HEK293 (cell line): ENCODE measurements around the gene DGKB.

ENCODE experiments used
- YY1 ChIP-seq: fragments of 450-650 bp; formaldehyde crosslinking; IDR thresholded peaks from 2 replicates; pipeline ENCODE4 v1.5.1; 2018; ENCODE audit warnings: missing biosample characterization, missing genetic modification characterization
- ZBTB21 ChIP-seq: fragments of 450-650 bp; formaldehyde crosslinking; IDR thresholded peaks from 2 replicates; pipeline ENCODE4 v1.5.1; 2017; ENCODE audit warnings: missing biosample characterization, missing genetic modification characterization
- ZFP37 ChIP-seq: fragments of 450-650 bp; formaldehyde crosslinking; IDR thresholded peaks from 2 replicates; pipeline ENCODE4 v1.5.1; 2016; ENCODE audit warnings: missing biosample characterization, missing genetic modification characterization
- ZNF114 ChIP-seq: fragments of 450-650 bp; formaldehyde crosslinking; IDR thresholded peaks from 2 replicates; pipeline ENCODE4 v1.5.0; 2017; ENCODE audit warnings: missing biosample characterization, missing genetic modification characterization
- ZNF843 ChIP-seq: fragments of 450-650 bp; formaldehyde crosslinking; IDR thresholded peaks from 2 replicates; pipeline ENCODE4 v1.5.1; 2016; ENCODE audit warnings: missing biosample characterization, missing genetic modification characterization
- TF ChIP-seq, protein P1 (sequence below): fragments of 450-650 bp; formaldehyde crosslinking; conservative IDR thresholded peaks from 2 replicates; pipeline ENCODE4 v1.5.1; 2016; ENCODE audit warnings: low read depth, missing biosample characterization, missing genetic modification characterization
- TF ChIP-seq, protein P2 (sequence below): fragments of 450-650 bp; formaldehyde crosslinking; IDR thresholded peaks from 2 replicates; pipeline ENCODE4 v1.5.1; 2016; ENCODE audit warnings: missing biosample characterization, missing genetic modification characterization
- TF ChIP-seq, protein P3 (sequence below): sonication (generic); formaldehyde crosslinking; IDR thresholded peaks from 2 replicates; pipeline ENCODE4 v1.8.1; 2022; ENCODE audit warnings: mild to moderate bottlenecking, moderate library complexity, missing genetic modification reagents

DNA sequence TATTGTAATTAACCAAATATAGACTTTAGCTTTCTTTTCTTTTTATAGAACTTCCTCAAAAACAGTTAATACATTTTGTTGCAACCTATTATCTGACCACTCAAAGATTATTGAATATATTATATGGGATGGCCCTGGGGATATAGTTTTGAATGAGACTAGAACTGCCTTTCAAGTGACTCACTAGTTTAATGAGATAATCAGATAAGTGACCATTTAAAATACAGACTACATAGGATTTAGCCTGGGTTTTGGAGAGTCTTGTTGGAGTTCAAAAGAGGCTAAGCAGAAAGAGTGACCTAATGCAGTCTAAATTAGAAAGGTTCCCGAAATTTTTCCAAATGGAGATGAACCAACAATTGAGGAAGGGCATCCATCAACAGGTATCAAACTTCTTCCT is 607.9 kb downstream of the DGKB start:
- TF ChIP-seq, protein P1, sequence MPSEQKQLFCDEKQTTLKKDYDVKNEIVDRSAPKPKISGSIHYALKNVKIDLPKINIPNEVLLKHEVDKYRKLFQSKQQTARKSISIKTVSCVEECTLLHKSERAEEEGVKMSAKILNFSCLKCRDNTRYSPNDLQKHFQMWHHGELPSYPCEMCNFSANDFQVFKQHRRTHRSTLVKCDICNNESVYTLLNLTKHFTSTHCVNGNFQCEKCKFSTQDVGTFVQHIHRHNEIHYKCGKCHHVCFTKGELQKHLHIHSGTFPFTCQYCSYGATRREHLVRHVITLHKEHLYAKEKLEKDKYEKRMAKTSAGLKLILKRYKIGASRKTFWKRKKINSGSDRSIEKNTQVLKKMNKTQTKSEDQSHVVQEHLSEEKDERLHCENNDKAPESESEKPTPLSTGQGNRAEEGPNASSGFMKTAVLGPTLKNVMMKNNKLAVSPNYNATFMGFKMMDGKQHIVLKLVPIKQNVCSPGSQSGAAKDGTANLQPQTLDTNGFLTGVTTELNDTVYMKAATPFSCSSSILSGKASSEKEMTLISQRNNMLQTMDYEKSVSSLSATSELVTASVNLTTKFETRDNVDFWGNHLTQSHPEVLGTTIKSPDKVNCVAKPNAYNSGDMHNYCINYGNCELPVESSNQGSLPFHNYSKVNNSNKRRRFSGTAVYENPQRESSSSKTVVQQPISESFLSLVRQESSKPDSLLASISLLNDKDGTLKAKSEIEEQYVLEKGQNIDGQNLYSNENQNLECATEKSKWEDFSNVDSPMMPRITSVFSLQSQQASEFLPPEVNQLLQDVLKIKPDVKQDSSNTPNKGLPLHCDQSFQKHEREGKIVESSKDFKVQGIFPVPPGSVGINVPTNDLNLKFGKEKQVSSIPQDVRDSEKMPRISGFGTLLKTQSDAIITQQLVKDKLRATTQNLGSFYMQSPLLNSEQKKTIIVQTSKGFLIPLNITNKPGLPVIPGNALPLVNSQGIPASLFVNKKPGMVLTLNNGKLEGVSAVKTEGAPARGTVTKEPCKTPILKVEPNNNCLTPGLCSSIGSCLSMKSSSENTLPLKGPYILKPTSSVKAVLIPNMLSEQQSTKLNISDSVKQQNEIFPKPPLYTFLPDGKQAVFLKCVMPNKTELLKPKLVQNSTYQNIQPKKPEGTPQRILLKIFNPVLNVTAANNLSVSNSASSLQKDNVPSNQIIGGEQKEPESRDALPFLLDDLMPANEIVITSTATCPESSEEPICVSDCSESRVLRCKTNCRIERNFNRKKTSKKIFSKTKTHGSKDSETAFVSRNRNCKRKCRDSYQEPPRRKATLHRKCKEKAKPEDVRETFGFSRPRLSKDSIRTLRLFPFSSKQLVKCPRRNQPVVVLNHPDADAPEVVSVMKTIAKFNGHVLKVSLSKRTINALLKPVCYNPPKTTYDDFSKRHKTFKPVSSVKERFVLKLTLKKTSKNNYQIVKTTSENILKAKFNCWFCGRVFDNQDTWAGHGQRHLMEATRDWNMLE: no peak
- TF ChIP-seq ZNF843 (tag by site-specific recombination): no peak
- TF ChIP-seq, protein P2, sequence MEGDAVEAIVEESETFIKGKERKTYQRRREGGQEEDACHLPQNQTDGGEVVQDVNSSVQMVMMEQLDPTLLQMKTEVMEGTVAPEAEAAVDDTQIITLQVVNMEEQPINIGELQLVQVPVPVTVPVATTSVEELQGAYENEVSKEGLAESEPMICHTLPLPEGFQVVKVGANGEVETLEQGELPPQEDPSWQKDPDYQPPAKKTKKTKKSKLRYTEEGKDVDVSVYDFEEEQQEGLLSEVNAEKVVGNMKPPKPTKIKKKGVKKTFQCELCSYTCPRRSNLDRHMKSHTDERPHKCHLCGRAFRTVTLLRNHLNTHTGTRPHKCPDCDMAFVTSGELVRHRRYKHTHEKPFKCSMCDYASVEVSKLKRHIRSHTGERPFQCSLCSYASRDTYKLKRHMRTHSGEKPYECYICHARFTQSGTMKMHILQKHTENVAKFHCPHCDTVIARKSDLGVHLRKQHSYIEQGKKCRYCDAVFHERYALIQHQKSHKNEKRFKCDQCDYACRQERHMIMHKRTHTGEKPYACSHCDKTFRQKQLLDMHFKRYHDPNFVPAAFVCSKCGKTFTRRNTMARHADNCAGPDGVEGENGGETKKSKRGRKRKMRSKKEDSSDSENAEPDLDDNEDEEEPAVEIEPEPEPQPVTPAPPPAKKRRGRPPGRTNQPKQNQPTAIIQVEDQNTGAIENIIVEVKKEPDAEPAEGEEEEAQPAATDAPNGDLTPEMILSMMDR (tag by site-specific recombination): no peak
- TF ChIP-seq, protein P3, sequence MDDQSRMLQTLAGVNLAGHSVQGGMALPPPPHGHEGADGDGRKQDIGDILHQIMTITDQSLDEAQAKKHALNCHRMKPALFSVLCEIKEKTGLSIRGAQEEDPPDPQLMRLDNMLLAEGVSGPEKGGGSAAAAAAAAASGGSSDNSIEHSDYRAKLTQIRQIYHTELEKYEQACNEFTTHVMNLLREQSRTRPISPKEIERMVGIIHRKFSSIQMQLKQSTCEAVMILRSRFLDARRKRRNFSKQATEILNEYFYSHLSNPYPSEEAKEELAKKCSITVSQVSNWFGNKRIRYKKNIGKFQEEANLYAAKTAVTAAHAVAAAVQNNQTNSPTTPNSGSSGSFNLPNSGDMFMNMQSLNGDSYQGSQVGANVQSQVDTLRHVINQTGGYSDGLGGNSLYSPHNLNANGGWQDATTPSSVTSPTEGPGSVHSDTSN (CRISPR knock-in tag): no peak
- TF ChIP-seq YY1 (tag by site-specific recombination): no peak
- no peak for TF ChIP-seq ZBTB21 (tag by site-specific recombination)
- TF ChIP-seq ZNF114 (tag by site-specific recombination): no peak
- TF ChIP-seq ZFP37 (tag by site-specific recombination): no peak
